Ishikawa (cell line): ENCODE data around the gene FBLN1.
A peak's percentile ranks its signal among the peaks of the same experiment; 100 is the strongest.

Source experiments
- CEBPB ChIP-seq: IDR thresholded peaks from 2 replicates; pipeline ENCODE4 v1.6.1; 2012
- CREB1 ChIP-seq: IDR thresholded peaks from 2 replicates; pipeline ENCODE4 v1.6.1; 2012; ENCODE audit warnings: low read depth
- EGR1 ChIP-seq: IDR thresholded peaks from 2 replicates; pipeline ENCODE4 v1.6.1; 2012
- EP300 ChIP-seq: IDR thresholded peaks from 2 replicates; pipeline ENCODE4 v1.6.1; 2012; ENCODE audit warnings: borderline replicate concordance
- FOXM1 ChIP-seq: IDR thresholded peaks from 2 replicates; pipeline ENCODE4 v1.6.1; 2012; ENCODE audit warnings: low read depth, borderline replicate concordance
- NFIC ChIP-seq: IDR thresholded peaks from 2 replicates; pipeline ENCODE4 v1.6.1; 2012
- RAD21 ChIP-seq: IDR thresholded peaks from 2 replicates; pipeline ENCODE4 v1.6.1; 2012; ENCODE audit warnings: low read depth
- REST ChIP-seq: IDR thresholded peaks from 2 replicates; pipeline ENCODE4 v1.6.1; 2012; ENCODE audit warnings: low read depth, mild to moderate bottlenecking
- TAF1 ChIP-seq: IDR thresholded peaks from 2 replicates; pipeline ENCODE4 v1.6.1; 2012; ENCODE audit warnings: low read depth, mild to moderate bottlenecking
- TCF12 ChIP-seq: IDR thresholded peaks from 2 replicates; pipeline ENCODE4 v1.6.1; 2012; ENCODE audit warnings: low read depth
- TEAD4 ChIP-seq: IDR thresholded peaks from 2 replicates; pipeline ENCODE4 v1.6.1; 2012
- YY1 ChIP-seq: IDR thresholded peaks from 2 replicates; pipeline ENCODE4 v1.6.1; 2012; ENCODE audit warnings: low read depth
- ZBTB7A ChIP-seq: IDR thresholded peaks from 2 replicates; pipeline ENCODE4 v1.6.1; 2012; ENCODE audit warnings: low read depth
- TF ChIP-seq, protein P1 (sequence below): IDR thresholded peaks from 2 replicates; pipeline ENCODE4 v1.6.1; 2012

DNA sequence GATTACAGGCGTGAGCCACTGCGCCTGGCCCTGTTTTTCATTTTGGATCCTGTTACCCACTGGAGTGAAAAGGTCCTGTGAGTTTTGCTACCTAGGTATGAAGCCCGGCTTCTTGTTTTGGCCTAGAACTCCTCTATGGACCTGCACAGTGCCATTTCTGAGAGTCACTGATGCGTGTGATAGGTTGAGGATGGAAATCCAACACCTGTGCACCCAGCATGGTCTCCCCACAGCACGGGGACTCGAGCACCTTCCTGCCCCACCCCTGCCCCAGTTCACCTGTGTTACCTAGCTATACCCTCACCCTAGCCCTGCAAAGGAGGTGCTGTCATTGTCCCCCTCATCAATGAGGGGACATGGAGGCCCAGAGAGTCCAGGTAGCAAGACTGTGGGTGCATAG lies 5.1 kb downstream of the FBLN1 start:
- TF ChIP-seq TCF12 = peak; percentile 89
- TF ChIP-seq CEBPB = no peak
- TF ChIP-seq REST = no peak
- peak; percentile 48; the same call in 1 of the 2 replicates for TF ChIP-seq FOXM1
- TF ChIP-seq, protein P1, sequence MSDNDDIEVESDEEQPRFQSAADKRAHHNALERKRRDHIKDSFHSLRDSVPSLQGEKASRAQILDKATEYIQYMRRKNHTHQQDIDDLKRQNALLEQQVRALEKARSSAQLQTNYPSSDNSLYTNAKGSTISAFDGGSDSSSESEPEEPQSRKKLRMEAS = peak; percentile 69; the same call in 1 of the 2 replicates
- TF ChIP-seq RAD21 = no peak
- TF ChIP-seq EP300 = peak; percentile 87
- TF ChIP-seq YY1 = peak; percentile 59; the same call in 1 of the 2 replicates
- no peak for TF ChIP-seq TAF1
- TF ChIP-seq EGR1 = no peak
- peak; percentile 61 for TF ChIP-seq NFIC
- peak; percentile 50; the same call in 1 of the 2 replicates for TF ChIP-seq ZBTB7A
- peak; percentile 79 for TF ChIP-seq TEAD4
- no peak for TF ChIP-seq CREB1
